K562 (cell line): Measurements from ENCODE around the gene EEF1AKMT4. TPM values are rescaled to one million over a fixed set of nuclear protein-coding genes. Genes with fewer than 3 reads are reported as not detected.

Experiments used
- ARID2 ChIP-seq: fragments of 450-650 bp; IDR thresholded peaks from 2 replicates; pipeline ENCODE4 v1.6.1; 2017; ENCODE audit warnings: antibody characterized with exemption, mild to moderate bottlenecking
- BCL6 ChIP-seq: fragments of 250-450 bp; sonication (Bioruptor Pico); IDR thresholded peaks from 2 replicates; pipeline ENCODE4 v1.4.0; 2020
- CGGBP1 ChIP-seq: fragments of 250-450 bp; sonication (Bioruptor Pico); IDR thresholded peaks from 2 replicates; pipeline ENCODE4 v1.9.0; 2021; ENCODE audit warnings: mild to moderate bottlenecking
- DACH1 ChIP-seq: fragments of 450-650 bp; IDR thresholded peaks from 2 replicates; pipeline ENCODE4 v1.6.1; 2018; ENCODE audit not compliant: partially characterized antibody
- EP300 ChIP-seq: IDR thresholded peaks from 2 replicates; pipeline ENCODE4 v1.6.1; 2012; ENCODE audit warnings: low read length, improper control_type of control experiment
- ETS2 ChIP-seq: IDR thresholded peaks from 2 replicates; pipeline ENCODE4 v1.6.1; 2016; ENCODE audit warnings: borderline replicate concordance, missing genetic modification characterization, mild to moderate bottlenecking, moderate library complexity, missing compliant biosample characterization; ENCODE audit not compliant: poor library complexity, severe bottlenecking
- GABPB1 ChIP-seq: sonication (generic); formaldehyde crosslinking; IDR thresholded peaks from 2 replicates; pipeline ENCODE4 v1.8.0; 2022; ENCODE audit warnings: mild to moderate bottlenecking, missing genetic modification reagents
- HEY1 ChIP-seq: fragments of 250-450 bp; sonication (Bioruptor Pico); IDR thresholded peaks from 2 replicates; pipeline ENCODE4 v1.5.0; 2020; ENCODE audit warnings: mild to moderate bottlenecking, moderate library complexity, borderline replicate concordance
- IRF2 ChIP-seq: sonication (generic); formaldehyde crosslinking; IDR thresholded peaks from 2 replicates; pipeline ENCODE4 v1.8.1; 2022; ENCODE audit warnings: mild to moderate bottlenecking, missing genetic modification reagents
- KHSRP ChIP-seq: fragments of 450-650 bp; IDR thresholded peaks from 2 replicates; pipeline ENCODE4 v1.6.1; 2017
- MEF2A ChIP-seq: IDR thresholded peaks from 2 replicates; pipeline ENCODE4 v1.6.1; 2011; ENCODE audit warnings: low read depth, mild to moderate bottlenecking, low read length, moderate library complexity; ENCODE audit not compliant: control insufficient read depth
- MYBL2 ChIP-seq, 2 experiments: fragments of 450-650 bp in 1 of 2; sonication (generic) in 1 of 2; formaldehyde crosslinking in 1 of 2; IDR thresholded peaks; 2 replicates each; pipeline versions ENCODE4 v1.6.1 to v1.8.1; 2017 to 2022; ENCODE audit warnings: borderline replicate concordance in 1 of 2, inconsistent platforms in 1 of 2, low read depth in 1 of 2, mild to moderate bottlenecking in 1 of 2, missing genetic modification reagents in 1 of 2, moderate library complexity in 1 of 2
- POLR3A ChIP-seq: IDR thresholded peaks from 2 replicates; pipeline ENCODE4 v1.6.1; 2011; ENCODE audit warnings: borderline replicate concordance, mild to moderate bottlenecking, moderate library complexity; ENCODE audit not compliant: insufficient read length, insufficient read depth; ENCODE audit errors: extremely low read depth
- RBM25 ChIP-seq: fragments of 200-400 bp; formaldehyde crosslinking; IDR thresholded peaks from 2 replicates; pipeline ENCODE4 v1.6.1; 2018; ENCODE audit warnings: low read length, low read depth, moderate library complexity; ENCODE audit not compliant: severe bottlenecking
- SAFB2 ChIP-seq: fragments of 200-400 bp; formaldehyde crosslinking; IDR thresholded peaks from 2 replicates; pipeline ENCODE4 v1.6.1; 2018; ENCODE audit warnings: borderline replicate concordance, low read length, low read depth, moderate library complexity; ENCODE audit not compliant: severe bottlenecking
- TAF7 ChIP-seq: fragments of 450-650 bp; IDR thresholded peaks from 2 replicates; pipeline ENCODE4 v1.6.1; 2016; ENCODE audit warnings: missing genetic modification characterization, missing compliant biosample characterization
- TCFL5 ChIP-seq: fragments of 250-450 bp; sonication (Bioruptor Pico); conservative IDR thresholded peaks from 2 replicates; pipeline ENCODE4 v1.6.1; 2021; ENCODE audit warnings: mild to moderate bottlenecking, moderate library complexity, matching md5 sums
- UBTF ChIP-seq, 2 experiments: IDR thresholded peaks; 2 replicates each; pipeline ENCODE4 v1.6.1; 2012; ENCODE audit warnings: improper control_type of control experiment in 2 of 2, low read depth in 2 of 2, low read length in 2 of 2, borderline replicate concordance in 1 of 2
- ZKSCAN3 ChIP-seq: fragments of 250-450 bp; sonication (Bioruptor Pico); IDR thresholded peaks from 2 replicates; pipeline ENCODE4 v1.4.0; 2020
- ZNF174 ChIP-seq: fragments of 250-450 bp; sonication (Bioruptor Pico); IDR thresholded peaks from 2 replicates; pipeline ENCODE4 v1.4.0; 2020; ENCODE audit warnings: mild to moderate bottlenecking
- ZNF175 ChIP-seq: fragments of 200-800 bp; sonication (Bioruptor generic); IDR thresholded peaks from 2 replicates; pipeline ENCODE4 v1.6.1; 2016; ENCODE audit warnings: low read depth, mild to moderate bottlenecking, missing genetic modification characterization, missing compliant biosample characterization
- polyA plus RNA-seq, 8 experiments: library from polyadenylated mRNA; depleted of rRNA in 4 of 8; stranded (reverse) in 5 of 8; unstranded in 3 of 8; fragments of >200 nt; fragmentation: Nextera tagmentation in 2 of 8; fragmentation: Illumina TruSeq in 1 of 8; extraction: Ambion mirVana in 2 of 8; extraction: Trizol in 1 of 8; gene quantifications; 2 replicates each; pipeline versions ENCODE4 v1.2.1 to v1.2.3, GENCODE V29; 2011 to 2014; ENCODE audit warnings: inconsistent platforms in 1 of 8, missing spikeins in 1 of 8
- total RNA-seq, 7 experiments: library from RNA; depleted of rRNA in 6 of 7; stranded (reverse); fragments of >200 nt in 6 of 7; fragmentation: Illumina TruSeq in 2 of 7; extraction: Trizol in 2 of 7; gene quantifications; 2 replicates each; pipeline versions ENCODE4 v1.2.1 to v1.2.3, GENCODE V29; 2011 to 2021; ENCODE audit warnings: low replicate concordance in 1 of 7
- TF ChIP-seq, protein P1 (sequence below): sonication (generic); formaldehyde crosslinking; IDR thresholded peaks from 2 replicates; pipeline ENCODE4 v1.8.1; 2023; ENCODE audit warnings: mild to moderate bottlenecking, missing genetic modification reagents

Gene EEF1AKMT4
- total and polyA plus RNA-seq, 9 of the 15 experiments (the other 6 are each of a cell fraction or from before 2014, with no cell fraction given) = 10.3 to 49.4 (median 18.9) TPM

GRCh38 chr3:184249412-184250166 is at the start of gene EEF1AKMT4 (continued):
- no peak for TF ChIP-seq POLR3A
- peak; percentile 50 for TF ChIP-seq DACH1
- no peak for TF ChIP-seq ETS2 (tag)
- TF ChIP-seq ZNF175 (CRISPR knock-in tag) = no peak
- TF ChIP-seq TAF7 (tag) = no peak
- no peak for TF ChIP-seq TCFL5 (CRISPR knock-in tag)
- TF ChIP-seq IRF2 (CRISPR knock-in tag) = no peak
- no peak for TF ChIP-seq ZNF174 (CRISPR knock-in tag)
- TF ChIP-seq SAFB2 = no peak
- TF ChIP-seq EP300 = peak; percentile 62
- no peak for TF ChIP-seq CGGBP1 (CRISPR knock-in tag)
- no peak for TF ChIP-seq ARID2
- no peak for TF ChIP-seq RBM25
- no peak for TF ChIP-seq HEY1 (CRISPR knock-in tag)
- TF ChIP-seq, protein P1, sequence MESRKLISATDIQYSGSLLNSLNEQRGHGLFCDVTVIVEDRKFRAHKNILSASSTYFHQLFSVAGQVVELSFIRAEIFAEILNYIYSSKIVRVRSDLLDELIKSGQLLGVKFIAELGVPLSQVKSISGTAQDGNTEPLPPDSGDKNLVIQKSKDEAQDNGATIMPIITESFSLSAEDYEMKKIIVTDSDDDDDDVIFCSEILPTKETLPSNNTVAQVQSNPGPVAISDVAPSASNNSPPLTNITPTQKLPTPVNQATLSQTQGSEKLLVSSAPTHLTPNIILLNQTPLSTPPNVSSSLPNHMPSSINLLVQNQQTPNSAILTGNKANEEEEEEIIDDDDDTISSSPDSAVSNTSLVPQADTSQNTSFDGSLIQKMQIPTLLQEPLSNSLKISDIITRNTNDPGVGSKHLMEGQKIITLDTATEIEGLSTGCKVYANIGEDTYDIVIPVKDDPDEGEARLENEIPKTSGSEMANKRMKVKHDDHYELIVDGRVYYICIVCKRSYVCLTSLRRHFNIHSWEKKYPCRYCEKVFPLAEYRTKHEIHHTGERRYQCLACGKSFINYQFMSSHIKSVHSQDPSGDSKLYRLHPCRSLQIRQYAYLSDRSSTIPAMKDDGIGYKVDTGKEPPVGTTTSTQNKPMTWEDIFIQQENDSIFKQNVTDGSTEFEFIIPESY (CRISPR knock-in tag) = no peak
- TF ChIP-seq BCL6 (CRISPR knock-in tag) = no peak
- TF ChIP-seq ZKSCAN3 (CRISPR knock-in tag) = no peak
- TF ChIP-seq MEF2A = no peak
- TF ChIP-seq UBTF (IDR thresholded peaks at IDR 0.05; ENCODE audit: borderline replicate concordance in 1 of 2, low read depth in 2 of 2, low read length in 2 of 2) = peak in 1 of 2 experiments; percentile 69; a peak in 2 of 4 replicates
- no peak for TF ChIP-seq MYBL2 (IDR thresholded peaks at IDR 0.05; ENCODE audit: low read depth)
- no peak for TF ChIP-seq MYBL2 (CRISPR knock-in tag; IDR thresholded peaks at IDR 0.05; ENCODE audit: borderline replicate concordance)
- TF ChIP-seq GABPB1 = peak; percentile 70; the same call in 1 of the 2 replicates
- no peak for TF ChIP-seq KHSRP
